Endothelial cell of umbilical vein (primary cell): ENCODE results near the gene HIC1. TPM values are rescaled to one million over a fixed set of nuclear protein-coding genes. Genes with fewer than 3 reads are reported as not detected.

Experiments
- BruUV-seq: library from RNA; stranded (reverse); fragments of 400-500 nt; replicated peaks from 2 replicates; lab custom pipeline; 2021; lab: Mats Ljungman, UMichigan
- CTCF ChIA-PET: fragments of 300-600, 350-600 bp; sonication (Branson Sonifier 250); formaldehyde crosslinking; loops from one replicate; lab custom pipeline; 2021; ENCODE audit warnings: antibody characterized with exemption, inconsistent platforms; lab: Charles Lee
- POLR2A ChIA-PET: fragments of 300-600, 350-600 bp; sonication (Branson Sonifier 250); formaldehyde crosslinking; loops from one replicate; lab custom pipeline; 2021; ENCODE audit warnings: antibody characterized with exemption, inconsistent platforms; lab: Charles Lee
- DNase-seq: peaks from one replicate; pipeline ENCODE4 v3.0.0-alpha.2; 2011; ENCODE audit warnings: low read depth, low spot score
- FAIRE-seq: peaks from 2 replicates; lab custom pipeline; 2011; peaks lifted over from hg19 to GRCh38; lab: Jason Lieb, UNC
- H2AFZ ChIP-seq: 2 replicates; pipeline ENCODE4 v1.6.0; 2012; ENCODE audit warnings: low read depth, low read length, control low read depth, inconsistent platforms
- H3K27ac ChIP-seq: 2 replicates; pipeline ENCODE4 v1.5.1; 2011; ENCODE audit warnings: low read depth, mild to moderate bottlenecking, control low read depth, low read length, moderate library complexity; ENCODE audit not compliant: insufficient read depth
- H3K27me3 ChIP-seq, 2 experiments: 2 replicates each; pipeline versions ENCODE4 v1.6.0 to v1.6.1; 2011; ENCODE audit warnings: low read length in 2 of 2, mixed read lengths in 1 of 2; ENCODE audit not compliant: control insufficient read depth in 2 of 2, insufficient read depth in 2 of 2
- H3K36me3 ChIP-seq, 2 experiments: 2 replicates in 1 of 2; 3 replicates in 1 of 2; pipeline ENCODE4 v1.5.1; 2011; ENCODE audit warnings: low read length in 2 of 2, mild to moderate bottlenecking in 1 of 2, moderate library complexity in 1 of 2; ENCODE audit not compliant: control insufficient read depth in 2 of 2, insufficient read depth in 2 of 2; ENCODE audit errors: extremely low read depth in 1 of 2
- H3K4me1 ChIP-seq: 3 replicates; pipeline ENCODE4 v1.5.1; 2011; ENCODE audit warnings: mild to moderate bottlenecking, low read length; ENCODE audit not compliant: control insufficient read depth, insufficient read depth; ENCODE audit errors: extremely low read depth
- H3K4me2 ChIP-seq: 2 replicates; pipeline ENCODE4 v1.6.1; 2011; ENCODE audit warnings: low read length, control low read depth, mixed read lengths; ENCODE audit not compliant: insufficient read depth
- H3K4me3 ChIP-seq, 3 experiments: fragments of 200-600 bp in 1 of 3; sonication (generic), shearing (Covaris generic) in 1 of 3; replicated peaks in 1 of 3; 2 replicates each; pipeline ENCODE4 v1.5.1; 2011 to 2016; ENCODE audit warnings: control low read depth in 3 of 3, low read length in 3 of 3, mild to moderate bottlenecking in 2 of 3, inconsistent platforms in 1 of 3, low read depth in 1 of 3, moderate library complexity in 1 of 3; ENCODE audit not compliant: insufficient read depth in 1 of 3
- H3K79me2 ChIP-seq: 2 replicates; pipeline ENCODE4 v1.6.0; 2012; ENCODE audit warnings: low read length, inconsistent platforms; ENCODE audit not compliant: control insufficient read depth, insufficient read depth
- H3K9ac ChIP-seq: replicated peaks from 2 replicates; pipeline ENCODE3; 2011; ENCODE audit warnings: low read length, control low read depth; ENCODE audit not compliant: insufficient read depth; ENCODE audit errors: extremely low read depth
- H3K9me1 ChIP-seq: replicated peaks from 3 replicates; pipeline ENCODE4 v1.6.0; 2011; ENCODE audit warnings: mild to moderate bottlenecking, low read length; ENCODE audit not compliant: control insufficient read depth, insufficient read depth; ENCODE audit errors: extremely low read depth
- H3K9me3 ChIP-seq: replicated peaks from 2 replicates; pipeline ENCODE4 v1.5.1; 2012; ENCODE audit warnings: low read length, inconsistent platforms; ENCODE audit not compliant: control insufficient read depth, insufficient read depth
- H4K20me1 ChIP-seq: replicated peaks from 2 replicates; pipeline ENCODE3; 2011; ENCODE audit warnings: mild to moderate bottlenecking, low read length; ENCODE audit not compliant: control insufficient read depth, insufficient read depth; ENCODE audit errors: extremely low read depth
- CTCF ChIP-seq, 2 donors: IDR thresholded peaks; 1 replicate in 1 of 2; 2 replicates in 1 of 2; pipeline ENCODE4 v1.5.1; 2011; ENCODE audit warnings: low read length in 2 of 2, mild to moderate bottlenecking in 2 of 2, moderate library complexity in 2 of 2, control low read depth in 1 of 2, inconsistent platforms in 1 of 2, low read depth in 1 of 2; ENCODE audit not compliant: insufficient read depth in 1 of 2; ENCODE audit errors: extremely low read depth in 1 of 2
- EZH2 ChIP-seq: IDR thresholded peaks from 2 replicates; pipeline ENCODE4 v1.6.1; 2012; ENCODE audit warnings: borderline replicate concordance, low read depth, mild to moderate bottlenecking, moderate library complexity, low read length, inconsistent platforms; ENCODE audit not compliant: severe bottlenecking
- JUN ChIP-seq: IDR thresholded peaks from 2 replicates; pipeline ENCODE4 v1.6.1; 2011; ENCODE audit warnings: borderline replicate concordance, low read depth; ENCODE audit not compliant: insufficient read length, insufficient read depth
- POLR2AphosphoS5 ChIP-seq: IDR thresholded peaks from 2 replicates; pipeline ENCODE4 v1.6.1; 2012; ENCODE audit warnings: low read depth, mild to moderate bottlenecking, control low read depth, low read length, moderate library complexity; ENCODE audit not compliant: insufficient read depth
- dilution Hi-C: fragments of 300-500 bp; cut with MboI; formaldehyde crosslinking; loops from one replicate; pipeline ENCODE4 v1.15.0; 2019; ENCODE audit warnings: low sequenced_read_pairs; ENCODE audit not compliant: extremely low pct_ligation_motif_present
- intact Hi-C: fragments of 100-400 bp; cut with micrococcal nuclease; formaldehyde crosslinking; loops from one replicate; pipeline ENCODE4 v1.10.0; 2022
- polyA plus RNA-seq, 4 experiments: library from polyadenylated mRNA; depleted of rRNA in 3 of 4; stranded (reverse) in 3 of 4; unstranded in 1 of 4; fragments of >200 nt; gene quantifications; 2 replicates each; pipeline versions ENCODE4 v1.2.1 to v1.2.3, GENCODE V29; 2011 to 2012; ENCODE audit warnings: missing spikeins in 1 of 4
- total RNA-seq: library from RNA; stranded (reverse); gene quantifications from 2 replicates; pipeline ENCODE4 v1.2.3, GENCODE V29; 2021

HIC1 gene
- total and polyA plus RNA-seq, 2 donors (not counting 3 experiments of a cell fraction or from before 2014, with no cell fraction given) = 18.2 to 35.5 TPM

- peak overlapping the region in 1 of 3 experiments; percentile 40 for H3K4me3 ChIP-seq
- no peak overlapping the region for H3K27ac ChIP-seq
- no peak for TF ChIP-seq JUN
- peak; percentile 76 for TF ChIP-seq EZH2
- no peak overlapping the region for H2AFZ ChIP-seq
- CTCF ChIA-PET = interaction anchor here (0.9 to 2.7 kb wide), 5 partner anchors 42 to 302 kb away, joined by 3 to 27 read pairs (median 3); no protein-coding TSS in a partner anchor
- H3K79me2 ChIP-seq = peaks cover 5% of the 10 kb centered on the region
- H3K36me3 ChIP-seq = no peaks in the 10 kb centered on the region
- H3K9ac ChIP-seq = no peak overlapping the region
- dilution Hi-C loops = no loop called here
- no peak overlapping the region for H3K4me2 ChIP-seq
- no peaks in the 10 kb centered on the region for H3K9me3 ChIP-seq
- BruUV-seq = no TSS peak
- POLR2A ChIA-PET = no interaction called here
- H4K20me1 ChIP-seq = no peaks in the 10 kb centered on the region
- intact Hi-C loops = loop anchor here (5.0 kb wide), 2 partner anchors 286 to 366 kb away; partner anchors contain the start of genes SGSM2 and TSR1
- DNase-seq = no peak
- H3K4me1 ChIP-seq = peaks cover 25% of the 10 kb centered on the region
- no peak for FAIRE-seq
- peaks cover 2 to 11% of the 10 kb centered on the region in 2 experiments for H3K27me3 ChIP-seq
- no peaks in the 10 kb centered on the region for H3K9me1 ChIP-seq
Measured at GRCh38 chr17:2051061-2051932, 3.6 kb upstream of the HIC1 start.

- Histone ChIP-seq H3K36me3 (no peaks in the 10 kb centered on the region), H4K20me1 (no peaks in the 10 kb centered on the region), H3K4me2 (no peak overlapping the region), H3K4me1 (peaks cover 25% of the 10 kb centered on the region), H2AFZ (no peak overlapping the region), H3K9ac (no peak overlapping the region), H3K27me3 (peaks cover 2 to 11% of the 10 kb centered on the region in 2 experiments), H3K9me3 (no peaks in the 10 kb centered on the region), H3K9me1 (no peaks in the 10 kb centered on the region), H3K4me3 (no peak overlapping the region), H3K79me2 (peaks cover 11% of the 10 kb centered on the region), H3K27ac (no peak overlapping the region)
- intact Hi-C loops = loop anchor here (5.0 kb wide), 2 partner anchors 285 to 365 kb away; partner anchors contain the start of genes SGSM2 and TSR1
- TF ChIP-seq CTCF (IDR thresholded peaks at IDR 0.05; ENCODE audit: extremely low read depth in 1 of 2, insufficient read depth in 1 of 2, low read depth in 1 of 2, low read length in 2 of 2) (no peak), POLR2AphosphoS5 (no peak)
- BruUV-seq = no TSS peak
- no peak for DNase-seq
- dilution Hi-C loops = no loop called here
- no peak for FAIRE-seq
- ChIA-PET CTCF (interaction anchor here (0.9 to 2.7 kb wide), 5 partner anchors 41 to 301 kb away, joined by 3 to 27 read pairs (median 3); no protein-coding TSS in a partner anchor), POLR2A (no interaction called here)
Measured at GRCh38 chr17:2051933-2052559, 2.9 kb upstream of the HIC1 start.
